ENCODE measurements around the gene MORF4L1.
"Not testable (repeated sequence)": the region's sequence is repeated elsewhere in the genome, so short reads cannot be mapped to it uniquely, and the experiment has no call there.

The MORF4L1 gene

GRCh38 chr15:78872155-78872971, at the start of gene MORF4L1:
Gene MORF4L1, plus strand, starts transcription at chr15:78872890. Its CDS starts 128 bp downstream, at chr15:78873018.
- peak; percentile 97 for DNase-seq

GRCh38 chr15:78828920-78829319, 43.8 kb upstream of the MORF4L1 start:
- DNase-seq = no peak

- peak; percentile 71 for DNase-seq
These were observed 42.0 kb upstream of the MORF4L1 start for GRCh38 chr15:78830514-78831228.

- no peak for DNase-seq
These were observed 41.2 kb upstream of the MORF4L1 start for GRCh38 chr15:78831229-78832207.

- no peak for DNase-seq
These were observed 36.4 kb upstream of the MORF4L1 start for GRCh38 chr15:78836333-78836732.

GRCh38 chr15:78837131-78837530, 35.6 kb upstream of the MORF4L1 start:
- DNase-seq = no peak

GRCh38 chr15:78837543-78837942, 35.1 kb upstream of the MORF4L1 start:
- DNase-seq = no peak

- no peak for DNase-seq
These were observed 34.2 kb upstream of the MORF4L1 start for GRCh38 chr15:78838489-78838888.

- not testable (repeated sequence) for DNase-seq
These were observed 33.5 kb upstream of the MORF4L1 start for GRCh38 chr15:78839151-78839550.

- DNase-seq = no peak
These were observed 31.9 kb upstream of the MORF4L1 start for GRCh38 chr15:78840661-78841375.

- no peak for DNase-seq
These were observed 31.3 kb upstream of the MORF4L1 start for GRCh38 chr15:78841376-78841706.

GRCh38 chr15:78841891-78842290, 30.8 kb upstream of the MORF4L1 start:
- no peak for DNase-seq

GRCh38 chr15:78842519-78842918, 30.2 kb upstream of the MORF4L1 start:
- DNase-seq = no peak

- DNase-seq = not testable (repeated sequence)
These were observed 25.8 kb upstream of the MORF4L1 start for GRCh38 chr15:78846906-78847305.

- not testable (repeated sequence) for DNase-seq
These were observed 25.2 kb upstream of the MORF4L1 start for GRCh38 chr15:78847387-78847906.

GRCh38 chr15:78850352-78850751, 22.3 kb upstream of the MORF4L1 start:
- DNase-seq = no peak

- no peak for DNase-seq
These were observed 21.5 kb upstream of the MORF4L1 start for GRCh38 chr15:78850941-78851755.

GRCh38 chr15:78853500-78853899, 19.2 kb upstream of the MORF4L1 start:
- no peak for DNase-seq

- DNase-seq = no peak
These were observed 17.8 kb upstream of the MORF4L1 start for GRCh38 chr15:78854833-78855372.

- no peak for DNase-seq
These were observed 16.9 kb upstream of the MORF4L1 start for GRCh38 chr15:78855746-78856145.
